Uterus (tissue), 4 donors: ENCODE data around the gene C21orf91. TPM values are rescaled to one million over a fixed set of nuclear protein-coding genes. Genes with fewer than 3 reads are reported as not detected.

Experiments used
- DNase-seq, 2 donors: peaks; one replicate each; pipeline ENCODE4 v3.0.0-alpha.2; 2019 to 2020
- H3K27ac ChIP-seq, 2 donors: fragments of 200-600 bp; sonication (generic); 1 replicate in 1 of 2; 2 replicates in 1 of 2; pipeline ENCODE4 v1.5.1; 2016 to 2018
- H3K27me3 ChIP-seq, 2 donors: fragments of 200-600 bp; sonication (generic); one replicate each; pipeline ENCODE4 v1.5.1; 2018 to 2019; ENCODE audit warnings: control low read depth in 1 of 2
- H3K36me3 ChIP-seq, 2 donors: fragments of 200-600 bp; sonication (generic); one replicate each; pipeline ENCODE4 v1.5.1; 2019; ENCODE audit warnings: control low read depth in 1 of 2
- H3K4me1 ChIP-seq, 2 donors: fragments of 200-600 bp; sonication (generic); one replicate each; pipeline ENCODE4 v1.5.1; 2018 to 2019; ENCODE audit warnings: control low read depth in 1 of 2
- H3K4me3 ChIP-seq, 2 donors: fragments of 200-600 bp; sonication (generic); 1 replicate in 1 of 2; 2 replicates in 1 of 2; pipeline ENCODE4 v1.5.1; 2018 to 2019; ENCODE audit warnings: mild to moderate bottlenecking in 1 of 2
- H3K9me3 ChIP-seq, 2 donors: fragments of 200-600 bp; sonication (generic); one replicate each; pipeline ENCODE4 v1.5.1; 2019; ENCODE audit warnings: control low read depth in 1 of 2
- CTCF ChIP-seq, 4 experiments: fragments of 200-600 bp in 2 of 4; fragments of 450-650 bp in 2 of 4; sonication (generic) in 2 of 4; IDR thresholded peaks; one replicate each; pipeline ENCODE4 v1.5.1; 2016 to 2019; ENCODE audit warnings: antibody characterized with exemption in 4 of 4, mild to moderate bottlenecking in 2 of 4, moderate library complexity in 1 of 4
- POLR2A ChIP-seq, 2 donors: fragments of 450-650 bp; IDR thresholded peaks; one replicate each; pipeline ENCODE4 v1.6.1; 2016; ENCODE audit warnings: antibody characterized with exemption in 2 of 2, mild to moderate bottlenecking in 1 of 2, moderate library complexity in 1 of 2
- intact Hi-C: fragments of 100-400 bp; cut with DNase I; formaldehyde crosslinking; loops from one replicate; pipeline ENCODE4 v1.15.1; 2023; ENCODE audit warnings: low total_unique reads
- total RNA-seq, 4 donors: library from RNA; depleted of rRNA in 3 of 4; stranded (reverse); fragments of >200 nt in 3 of 4; gene quantifications; one replicate each; pipeline versions ENCODE4 v1.1.0 to v1.2.4, GENCODE V29; 2014 to 2023
- donor health status: DM: yes; HTN: yes; CAD: no.

The C21orf91 gene
- total RNA-seq, 4 donors from 2014 or later, result 21.5 to 68.4 (median 30.3) TPM

- H3K27ac ChIP-seq, result no peak overlapping the region
- H3K4me3 ChIP-seq, result no peak overlapping the region
- H3K9me3 ChIP-seq, result no peaks in the 10 kb centered on the region
- no peaks in the 10 kb centered on the region for H3K36me3 ChIP-seq
- TF ChIP-seq CTCF (IDR thresholded peaks at IDR 0.05), result no peak
- TF ChIP-seq POLR2A (IDR thresholded peaks at IDR 0.05), result no peak
- DNase-seq, result no peak
- no peaks in the 10 kb centered on the region for H3K27me3 ChIP-seq
- intact Hi-C loops, result no loop called here
- no peaks in the 10 kb centered on the region for H3K4me1 ChIP-seq
Measured at GRCh38 chr21:17742181-17742580, 77.0 kb downstream of the C21orf91 start.

Other genes starting within 250 kb of the C21orf91 start
- 100 to 1,000 TPM in 1 of 4 donors, 10 to 100 TPM in 3; 32.8 to 160 (median 74.8) TPM for gene BTG3, start 206.5 kb downstream of the C21orf91 start, total RNA-seq